ENCODE data around the gene LAYN.

LAYN gene

DNA sequence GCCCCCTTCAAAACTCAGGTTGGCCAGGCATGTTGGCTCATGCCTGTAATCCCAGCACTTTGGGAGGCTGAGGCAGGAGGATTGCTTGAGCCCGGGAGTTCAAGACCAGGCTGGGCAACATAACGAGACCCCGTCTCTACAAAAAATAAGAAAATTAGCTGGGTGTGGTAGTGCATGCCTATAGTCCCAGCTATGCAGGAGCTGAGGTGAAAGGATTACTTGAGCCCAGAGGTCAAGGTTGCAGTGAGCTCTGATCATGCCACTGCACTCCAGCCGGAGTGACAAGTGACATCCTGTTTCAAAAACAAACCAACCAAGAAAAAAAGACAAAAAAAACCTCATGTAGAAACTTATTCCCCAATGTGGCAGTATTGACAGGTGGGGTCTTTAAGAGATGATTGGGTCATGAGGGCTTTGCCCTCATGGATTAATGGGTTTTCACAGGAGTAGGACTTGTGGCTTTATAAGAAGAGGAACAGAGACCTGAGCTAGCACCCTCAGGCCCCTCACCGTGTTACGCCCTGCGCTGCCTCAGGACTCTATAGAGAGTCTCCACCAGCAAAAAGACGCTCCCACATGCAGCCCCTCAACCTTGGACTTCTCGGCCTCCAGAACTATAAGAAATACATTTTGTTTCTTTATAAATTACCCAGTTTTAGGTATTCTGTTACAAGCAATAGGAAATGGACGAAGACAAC lies 22.3 kb downstream of the LAYN start:
- DNase-seq: no peak

DNA sequence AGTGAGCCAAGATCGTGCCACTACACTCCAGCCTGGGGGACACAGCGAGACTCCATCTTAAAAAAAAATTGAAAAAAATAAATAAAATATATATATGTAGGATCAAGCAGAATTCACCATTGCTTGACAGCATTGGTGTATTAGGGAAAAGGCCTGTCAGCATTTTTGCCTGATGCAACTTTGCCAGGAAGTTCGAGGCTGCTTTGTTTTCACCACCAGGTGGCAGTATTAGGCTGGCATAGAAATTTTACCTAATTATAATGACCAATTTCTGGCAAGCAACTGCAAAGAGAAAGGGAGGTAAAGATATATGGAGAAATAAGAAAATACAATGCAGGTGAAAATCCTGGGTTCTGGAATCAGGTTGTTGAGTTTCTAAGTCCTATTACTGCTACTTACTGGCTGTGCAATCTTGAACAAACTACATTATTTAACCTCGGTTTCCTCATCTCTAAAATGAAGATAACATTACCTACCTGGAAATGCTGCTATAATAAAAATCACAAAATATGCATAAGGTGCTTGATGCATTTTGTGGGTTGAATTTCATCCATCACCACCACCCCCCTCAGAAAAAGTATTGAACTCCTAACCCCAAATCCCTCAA lies 24.7 kb downstream of the LAYN start:
- DNase-seq: no peak

DNA sequence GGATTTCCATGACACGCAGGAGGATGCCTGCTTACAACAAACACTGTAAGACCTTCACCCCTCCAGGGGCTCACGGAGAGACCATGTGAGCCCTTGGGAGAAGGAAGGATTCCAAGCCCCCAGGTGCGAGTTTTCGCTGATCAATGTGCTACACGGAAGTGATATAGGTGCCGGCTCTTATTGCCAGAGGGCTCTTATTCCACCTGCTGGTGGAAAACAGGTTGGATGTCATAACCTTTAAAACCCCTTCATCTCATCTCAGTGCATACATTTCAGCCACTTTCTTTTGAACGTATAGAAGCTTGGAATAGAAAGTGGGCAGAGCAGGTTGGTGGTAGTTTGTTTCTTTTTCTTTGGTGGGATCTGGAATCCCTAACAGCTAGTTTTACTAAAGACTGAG lies 25.8 kb downstream of the LAYN start:
- DNase-seq: no peak

DNA sequence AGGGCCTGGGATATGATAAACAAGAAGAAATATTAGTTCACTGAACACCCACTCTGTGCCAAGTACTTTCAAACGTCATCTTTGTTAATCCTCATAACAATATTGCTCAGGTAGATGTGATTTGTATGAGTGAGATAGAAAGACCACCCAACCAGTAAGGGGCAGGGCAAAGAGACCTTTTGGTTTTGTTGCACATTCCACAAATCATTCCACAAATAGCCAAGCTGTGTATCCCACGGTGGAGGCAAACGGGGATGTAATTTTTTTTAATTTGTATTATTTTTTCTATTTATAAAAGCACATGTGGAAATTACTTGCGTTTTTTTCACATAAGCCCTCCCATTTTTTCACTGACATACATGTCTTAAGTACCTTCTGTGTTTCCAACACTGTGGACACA lies 29.0 kb downstream of the LAYN start:
- DNase-seq: no peak

DNA sequence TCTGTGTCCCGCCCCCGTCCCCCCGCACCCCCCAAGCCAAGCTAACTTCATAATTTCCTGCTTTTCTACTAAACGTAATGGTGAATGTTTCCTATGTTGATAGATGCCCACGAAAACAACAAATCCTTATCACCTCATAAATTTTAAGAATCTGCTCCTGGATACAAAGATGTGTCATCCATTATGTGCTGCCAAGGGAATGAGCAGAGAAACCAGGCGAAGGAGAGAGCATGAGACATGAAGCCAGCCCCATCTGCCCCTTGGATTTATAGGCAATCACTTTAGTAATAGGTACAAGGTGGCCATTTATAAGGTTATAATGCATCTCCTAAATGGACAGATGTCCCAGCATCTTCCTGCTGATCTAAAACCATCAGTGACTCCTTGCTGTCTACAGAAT lies 30.3 kb downstream of the LAYN start:
- DNase-seq: no peak

GRCh38 chr11:111571829-111572501 lies 31.4 kb downstream of the LAYN start:
- DNase-seq: no peak

DNA sequence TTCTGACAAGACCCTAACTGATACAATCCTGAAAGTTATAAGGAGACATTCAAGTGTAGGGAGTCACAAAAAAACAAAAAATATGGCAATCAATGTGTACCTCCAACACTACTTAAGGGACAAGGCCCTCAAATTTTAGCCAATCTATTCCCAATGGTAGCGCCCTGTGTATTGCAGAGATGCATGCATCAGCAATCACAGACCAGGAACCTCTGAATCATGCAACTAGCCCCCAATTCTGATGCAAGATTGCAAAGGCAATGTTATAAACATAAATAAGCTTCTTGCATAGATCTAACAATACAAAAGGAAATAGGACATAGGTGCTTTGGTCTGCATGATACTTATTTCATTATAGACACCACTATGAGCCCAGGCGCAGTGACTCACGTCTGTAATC lies 32.1 kb downstream of the LAYN start:
- no peak for DNase-seq

GRCh38 chr11:111573821-111574249 lies 33.3 kb downstream of the LAYN start:
- no peak for DNase-seq

- DNase-seq: no peak
Measured at GRCh38 chr11:111574373-111575225, 34.1 kb downstream of the LAYN start.

DNA sequence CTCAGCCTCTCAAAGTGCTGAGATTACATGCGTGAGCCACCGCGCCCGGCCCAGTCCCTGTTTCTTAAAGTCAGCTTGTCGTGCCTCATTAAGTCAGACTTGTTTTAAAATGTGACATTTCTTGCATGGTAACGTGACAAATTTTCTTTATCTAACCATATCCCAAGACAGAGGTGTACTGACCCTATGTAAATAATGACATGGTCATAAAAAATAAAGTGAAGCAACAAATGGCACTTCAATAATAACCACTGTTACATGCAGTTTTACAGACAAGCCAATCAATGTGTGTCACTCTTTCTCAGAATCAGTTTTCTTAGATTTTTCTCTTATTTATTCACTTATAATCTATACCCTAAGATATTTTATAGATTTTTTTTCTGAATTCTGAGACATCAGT lies 35.2 kb downstream of the LAYN start:
- no peak for DNase-seq

DNA sequence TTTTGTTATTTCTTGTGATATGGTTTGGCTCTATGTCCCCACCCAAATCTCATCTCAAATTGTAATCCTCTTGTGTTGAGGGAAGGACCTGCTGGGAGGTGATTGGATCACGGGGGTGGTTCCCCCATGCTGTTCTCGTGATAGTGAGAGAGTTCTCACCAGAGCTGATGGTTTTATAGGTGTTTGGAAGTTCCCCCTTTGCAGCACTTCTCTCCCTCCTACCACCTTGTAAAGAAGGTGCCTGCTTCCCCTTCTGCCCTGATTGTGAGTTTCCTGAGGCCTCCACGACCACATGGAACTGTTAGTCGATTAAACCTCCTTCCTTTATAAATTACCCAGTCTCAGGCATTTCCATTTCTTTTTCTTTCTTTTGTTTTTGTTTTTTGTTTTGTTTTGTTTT lies 37.3 kb downstream of the LAYN start:
- no peak for DNase-seq

- DNase-seq: no peak
Measured at GRCh38 chr11:111581341-111581740, 40.8 kb downstream of the LAYN start.

GRCh38 chr11:111582163-111582562 lies 41.6 kb downstream of the LAYN start:
- DNase-seq: no peak

GRCh38 chr11:111582881-111583280 lies 42.4 kb downstream of the LAYN start:
- DNase-seq: no peak

DNA sequence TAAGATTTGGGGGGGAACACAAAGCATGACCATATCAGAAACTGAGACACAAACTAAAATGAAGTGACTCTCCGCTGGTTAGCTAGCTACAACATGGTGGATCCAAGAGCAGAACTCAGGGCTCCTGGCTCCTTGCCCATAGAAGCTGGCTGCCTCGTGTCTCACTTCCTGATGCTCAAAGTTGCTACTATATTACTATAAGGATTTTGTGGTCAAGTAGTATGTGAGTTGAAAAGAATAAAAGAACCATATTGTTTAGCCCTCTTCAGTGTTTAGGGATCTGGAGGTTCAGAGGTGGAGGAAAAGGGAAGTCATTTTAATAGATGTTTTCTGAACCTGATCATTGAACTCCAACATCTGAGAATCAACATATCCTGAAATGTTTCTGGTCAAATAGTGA lies 44.9 kb downstream of the LAYN start:
- DNase-seq: no peak

- DNase-seq: no peak
Measured at GRCh38 chr11:111586388-111586831, 45.9 kb downstream of the LAYN start.

DNA sequence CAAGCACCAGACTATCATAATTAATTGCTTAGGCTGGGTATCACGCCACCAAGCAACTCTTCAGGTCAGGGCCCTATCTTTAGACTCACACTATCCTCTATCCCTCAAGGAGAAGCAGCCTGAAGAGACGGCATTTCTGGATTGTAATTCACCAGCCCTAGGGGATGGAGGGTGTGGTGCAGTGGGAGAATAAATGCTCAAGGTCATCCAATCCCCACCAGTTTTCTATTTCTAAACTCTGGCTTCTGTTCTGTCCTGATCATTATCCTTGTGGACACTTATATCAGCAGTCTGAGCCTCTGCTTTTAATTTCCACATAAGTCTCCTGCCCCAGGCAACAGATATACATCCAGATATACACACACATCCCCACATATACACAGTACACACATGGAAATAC lies 48.6 kb downstream of the LAYN start:
- DNase-seq: no peak

- DNase-seq: no peak
Measured at GRCh38 chr11:111589886-111590499, 49.5 kb downstream of the LAYN start.

DNA sequence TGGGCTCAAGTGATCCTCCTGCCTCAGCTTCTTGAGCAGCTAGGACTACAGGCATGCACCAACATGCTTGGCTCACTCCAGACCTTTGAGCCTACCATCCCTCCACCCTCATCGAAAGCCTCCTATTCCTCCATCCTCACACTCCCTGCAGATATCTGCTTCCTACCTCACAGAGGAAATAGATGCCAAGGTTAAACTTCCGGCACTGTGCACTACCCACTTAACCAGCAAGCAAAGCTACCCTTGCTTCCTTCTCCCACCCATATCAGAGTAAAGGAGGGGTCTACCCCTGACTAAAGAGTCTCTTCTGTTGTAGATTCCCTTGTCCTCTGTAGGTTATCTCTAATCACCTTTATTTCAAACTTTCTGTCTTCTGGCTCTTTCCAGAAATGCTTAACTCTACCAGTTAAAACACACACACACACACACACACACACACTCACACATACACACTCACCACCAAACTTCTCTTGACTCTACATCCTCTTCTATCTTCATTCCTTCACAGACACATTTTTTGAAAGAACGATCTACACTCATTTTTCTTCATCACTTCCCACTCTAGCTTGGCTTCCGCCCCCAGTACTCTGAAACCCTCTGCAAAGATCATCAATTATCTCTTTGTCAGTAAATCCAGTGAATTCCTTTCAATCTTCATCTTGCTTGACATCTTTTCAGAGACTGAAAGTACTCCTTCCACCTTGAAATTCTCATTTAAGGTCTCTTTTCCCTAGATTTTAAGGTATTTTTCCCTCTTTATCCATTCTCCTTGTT lies 50.9 kb downstream of the LAYN start:
- DNase-seq: no peak

GRCh38 chr11:111592491-111592890 lies 52.0 kb downstream of the LAYN start:
- no peak for DNase-seq

DNA sequence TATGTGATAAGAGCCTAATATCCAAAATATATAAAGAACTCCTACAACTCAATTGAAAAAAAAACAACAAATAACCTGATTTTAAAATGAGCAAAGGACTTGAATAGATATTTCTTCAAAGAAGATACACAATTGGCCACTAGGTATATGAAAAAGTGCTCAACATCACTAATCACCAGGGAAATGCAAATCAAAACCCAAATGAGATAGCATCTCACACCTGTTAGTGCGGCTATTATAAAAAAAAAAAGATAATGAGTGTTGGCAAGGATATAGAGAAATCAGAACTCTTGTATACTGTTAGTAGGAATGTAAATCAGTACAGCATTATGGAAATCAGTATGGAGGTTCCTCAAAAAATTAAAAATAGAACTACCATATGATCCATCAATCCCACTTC lies 55.8 kb downstream of the LAYN start:
- no peak for DNase-seq

DNA sequence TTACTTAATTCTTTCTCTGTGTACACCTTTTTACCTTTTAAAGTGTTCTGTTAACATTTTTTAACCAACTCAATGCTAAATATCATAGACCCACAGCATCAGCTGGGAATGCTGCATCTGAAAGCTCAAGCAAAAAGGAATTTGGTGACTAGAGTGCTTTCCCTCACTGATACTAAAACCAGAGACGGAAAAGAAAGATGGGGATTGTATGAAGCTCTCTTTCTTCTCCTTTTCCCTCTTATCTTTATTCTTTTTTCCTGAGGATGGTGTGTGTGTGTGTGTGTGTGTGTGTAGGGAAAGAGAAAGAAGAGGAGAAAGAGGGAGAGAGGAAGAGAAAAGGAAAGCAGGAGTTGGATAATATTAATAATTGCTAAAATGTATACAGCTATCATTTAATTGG lies 57.6 kb downstream of the LAYN start:
- no peak for DNase-seq

All from NCI-H524 treated with DMSO at 0.1 percent for 48 hours (cell line).